GM12892 (cell line): ENCODE results near the gene LRIG3.
"Not testable (repeated sequence)": the region's sequence is repeated elsewhere in the genome, so short reads cannot be mapped to it uniquely, and the experiment has no call there.

Experiments
- DNase-seq: peaks from one replicate; pipeline ENCODE4 v3.0.0; 2011; ENCODE audit not compliant: insufficient read length
- FAIRE-seq: peaks from 2 replicates; lab custom pipeline; 2011; peaks lifted over from hg19 to GRCh38; lab: Jason Lieb, UNC
- POLR2A ChIP-seq: IDR thresholded peaks from 2 replicates; pipeline ENCODE4 v1.6.1; 2011; ENCODE audit warnings: low read depth, low read length, control low read depth
- POLR2AphosphoS5 ChIP-seq: IDR thresholded peaks from 2 replicates; pipeline ENCODE4 v1.6.1; 2011; ENCODE audit warnings: low read depth, low read length, control low read depth
- TAF1 ChIP-seq: IDR thresholded peaks from 2 replicates; pipeline ENCODE4 v1.6.1; 2011; ENCODE audit warnings: low read depth, mild to moderate bottlenecking, control low read depth, low read length, borderline replicate concordance

LRIG3 gene

GRCh38 chr12:58917699-58918468, 2.4 kb downstream of the LRIG3 start:
- FAIRE-seq, result no peak
- TF ChIP-seq POLR2A, result no peak
- DNase-seq, result no peak

DNA sequence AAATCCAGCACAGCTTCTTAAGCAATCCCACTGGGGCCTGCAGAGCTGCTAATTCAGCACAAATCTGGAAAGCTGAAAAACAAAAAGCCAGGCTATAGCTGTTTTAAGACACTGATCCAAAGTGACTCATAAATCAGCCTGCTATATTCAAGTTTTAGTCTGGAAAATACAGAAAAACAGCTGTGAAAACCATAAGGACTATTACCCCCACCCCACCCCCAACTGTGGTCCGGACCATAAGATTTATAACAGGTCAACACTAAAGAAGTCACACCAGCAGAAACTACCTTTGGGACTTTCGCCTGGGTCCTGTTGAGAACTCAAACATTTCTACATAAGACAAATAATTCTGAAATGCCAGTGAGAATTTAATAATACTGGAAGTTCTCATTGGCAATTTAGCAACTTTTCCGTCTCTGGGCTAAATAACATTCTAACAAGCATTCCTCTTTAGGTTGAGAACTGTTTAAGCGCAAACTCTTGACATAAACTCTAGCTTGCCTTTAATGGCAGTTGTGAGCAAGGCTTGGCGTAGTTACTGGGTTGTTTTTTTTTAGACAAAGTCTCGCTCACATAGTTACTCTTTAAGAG, 3.3 kb downstream of the LRIG3 start:
- FAIRE-seq (no peak), DNase-seq (no peak)
- TF ChIP-seq TAF1 (no peak), POLR2A (no peak), POLR2AphosphoS5 (no peak)

GRCh38 chr12:58916161-58916621, 4.1 kb downstream of the LRIG3 start:
- no peak for TF ChIP-seq POLR2A
- no peak for TF ChIP-seq TAF1
- TF ChIP-seq POLR2AphosphoS5, result no peak
- DNase-seq (no peak), FAIRE-seq (no peak)

DNA sequence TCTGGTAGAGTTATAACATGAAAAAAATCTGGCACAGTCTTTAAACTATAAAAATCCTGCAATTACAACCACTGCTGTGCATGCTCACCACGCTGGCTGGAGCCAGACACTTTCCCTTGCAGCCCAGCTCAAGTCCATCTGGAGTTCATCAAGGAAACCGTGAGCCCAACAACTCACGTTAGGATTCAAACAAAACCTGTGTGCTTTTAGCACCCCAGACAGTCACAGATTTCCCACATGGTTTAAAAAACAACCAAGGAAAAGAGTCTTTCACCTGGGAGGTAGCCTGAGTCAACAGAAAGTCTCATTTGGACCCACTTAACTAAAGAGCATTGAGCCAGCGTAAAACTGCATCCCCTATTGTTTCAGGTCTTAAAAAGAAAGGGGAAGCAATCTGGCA, 4.7 kb downstream of the LRIG3 start:
- FAIRE-seq (no peak), DNase-seq (no peak)
- TF ChIP-seq TAF1 (no peak), POLR2AphosphoS5 (no peak), POLR2A (no peak)

- FAIRE-seq (no peak), DNase-seq (no peak)
- TF ChIP-seq TAF1, result no peak
- TF ChIP-seq POLR2AphosphoS5, result no peak
- TF ChIP-seq POLR2A, result no peak
These were observed 5.3 kb downstream of the LRIG3 start for GRCh38 chr12:58915037-58915436.

- TF ChIP-seq POLR2AphosphoS5 (no peak), TAF1 (no peak), POLR2A (no peak)
- no peak for FAIRE-seq
These were observed 5.8 kb downstream of the LRIG3 start for GRCh38 chr12:58914457-58914856.

GRCh38 chr12:58907391-58907790, 12.9 kb downstream of the LRIG3 start:
- DNase-seq, result no peak
- TF ChIP-seq POLR2A (no peak), POLR2AphosphoS5 (no peak), TAF1 (no peak)
- no peak for FAIRE-seq

More at GRCh38 chr12:58914457-58914856, 5.8 kb downstream of the LRIG3 start:
- no peak for DNase-seq

DNA sequence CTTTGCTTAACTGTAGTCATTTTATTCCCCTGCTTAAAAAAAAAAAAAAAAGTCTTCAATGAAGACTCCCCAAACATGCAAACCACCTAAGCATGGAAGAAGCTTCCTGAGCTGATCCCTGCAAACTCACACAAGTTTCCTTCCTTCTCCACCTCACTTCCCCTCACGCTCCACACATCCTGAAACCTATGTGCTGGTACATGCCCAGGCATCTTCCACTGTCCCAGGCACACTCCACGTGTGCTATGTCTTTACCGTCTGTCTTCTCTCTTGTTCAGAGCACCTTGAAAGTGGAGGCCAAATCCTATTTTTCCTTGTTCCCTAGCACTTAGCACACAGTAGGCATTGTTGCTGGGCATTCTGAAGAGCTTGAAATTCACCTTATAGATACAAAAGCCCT, 13.4 kb downstream of the LRIG3 start:
- no peak for FAIRE-seq
- no peak for TF ChIP-seq POLR2AphosphoS5
- TF ChIP-seq POLR2A, result no peak
- no peak for TF ChIP-seq TAF1
- DNase-seq, result no peak

- FAIRE-seq, result no peak
- TF ChIP-seq TAF1, result no peak
- no peak for TF ChIP-seq POLR2AphosphoS5
- no peak for DNase-seq
These were observed 14.9 kb downstream of the LRIG3 start for GRCh38 chr12:58905422-58905821.

GRCh38 chr12:58902726-58903125, 17.6 kb downstream of the LRIG3 start:
- FAIRE-seq, result not testable (repeated sequence)

GRCh38 chr12:58901664-58902063, 18.6 kb downstream of the LRIG3 start:
- no peak for FAIRE-seq
- no peak for TF ChIP-seq POLR2AphosphoS5
- no peak for TF ChIP-seq TAF1
- TF ChIP-seq POLR2A, result no peak
- no peak for DNase-seq

More at GRCh38 chr12:58902726-58903125, 17.6 kb downstream of the LRIG3 start:
- not testable (repeated sequence) for DNase-seq

GRCh38 chr12:58897969-58898368, 22.3 kb downstream of the LRIG3 start:
- FAIRE-seq (no peak), DNase-seq (no peak)
- TF ChIP-seq POLR2AphosphoS5 (no peak), TAF1 (no peak), POLR2A (no peak)

GRCh38 chr12:58896278-58896677, 24.0 kb downstream of the LRIG3 start:
- FAIRE-seq (no peak), DNase-seq (no peak)
- TF ChIP-seq POLR2AphosphoS5 (no peak), TAF1 (no peak), POLR2A (no peak)
